MM.1S (cell line): ENCODE results near the gene MACROD2.

Experiments
- DNase-seq: peaks from one replicate; pipeline ENCODE4 v3.0.0-alpha.2; 2015
- H2AFZ ChIP-seq: fragments of 300-600 bp; sonication (generic); 2 replicates; pipeline ENCODE4 v1.6.0; 2016; ENCODE audit warnings: antibody characterized with exemption, low read length
- H3F3A ChIP-seq: fragments of 300-600 bp; sonication (generic); 2 replicates; pipeline ENCODE4 v1.6.1; 2016; ENCODE audit warnings: mild to moderate bottlenecking, antibody characterized with exemption, low read length, moderate library complexity, mixed read lengths; ENCODE audit not compliant: insufficient read depth
- H3K27ac ChIP-seq: fragments of 300-600 bp; sonication (generic); 2 replicates; pipeline ENCODE4 v1.5.1; 2016; ENCODE audit warnings: mild to moderate bottlenecking, low read length
- H3K27me3 ChIP-seq: fragments of 300-600 bp; sonication (generic); replicated peaks from 2 replicates; pipeline ENCODE4 v1.6.0; 2016; ENCODE audit warnings: low read length; ENCODE audit not compliant: insufficient read depth
- H3K36me3 ChIP-seq: fragments of 300-600 bp; sonication (generic); replicated peaks from 2 replicates; pipeline ENCODE4 v1.6.1; 2016; ENCODE audit warnings: mild to moderate bottlenecking, low read length, mixed read lengths; ENCODE audit not compliant: insufficient read depth
- H3K4me1 ChIP-seq: fragments of 300-600 bp; sonication (generic); 2 replicates; pipeline ENCODE4 v1.6.1; 2016; ENCODE audit warnings: low read length, mixed read lengths
- H3K4me2 ChIP-seq: fragments of 300-600 bp; sonication (generic); 2 replicates; pipeline ENCODE4 v1.6.0; 2016; ENCODE audit warnings: low read depth, low read length
- H3K4me3 ChIP-seq: fragments of 300-600 bp; sonication (generic); 2 replicates; pipeline ENCODE4 v1.5.1; 2016; ENCODE audit warnings: low read length, mixed read lengths
- H3K79me2 ChIP-seq: fragments of 300-600 bp; sonication (generic); 2 replicates; pipeline ENCODE4 v1.6.1; 2016; ENCODE audit warnings: mixed run types, low read length, mixed read lengths
- H3K9ac ChIP-seq: fragments of 300-600 bp; sonication (generic); 2 replicates; pipeline ENCODE4 v1.6.1; 2016; ENCODE audit warnings: low read length, mixed read lengths
- H3K9me2 ChIP-seq: fragments of 300-600 bp; sonication (generic); replicated peaks from 2 replicates; pipeline ENCODE4 v1.6.1; 2016; ENCODE audit warnings: mild to moderate bottlenecking, low read length, mixed read lengths; ENCODE audit not compliant: insufficient read depth
- H3K9me3 ChIP-seq: fragments of 300-600 bp; sonication (generic); replicated peaks from 2 replicates; pipeline ENCODE4 v1.6.1; 2016; ENCODE audit warnings: mild to moderate bottlenecking, low read length, mixed read lengths; ENCODE audit not compliant: insufficient read depth
- H4K20me1 ChIP-seq: fragments of 300-600 bp; sonication (generic); 2 replicates; pipeline ENCODE4 v1.6.1; 2016; ENCODE audit warnings: mild to moderate bottlenecking, low read length, moderate library complexity, mixed read lengths; ENCODE audit not compliant: insufficient read depth
- CTCF ChIP-seq: fragments of 300-600 bp; sonication (generic); IDR thresholded peaks from 2 replicates; pipeline ENCODE4 v1.5.1; 2016; ENCODE audit warnings: antibody characterized with exemption, low read length, mixed read lengths
- EZH2 ChIP-seq: fragments of 300-600 bp; sonication (generic); optimal IDR thresholded peaks from 2 replicates; pipeline ENCODE3; 2017; ENCODE audit warnings: low read depth, mild to moderate bottlenecking, antibody characterized with exemption, low read length, mixed read lengths
- EZH2phosphoT487 ChIP-seq: fragments of 300-600 bp; sonication (generic); IDR thresholded peaks from 2 replicates; pipeline ENCODE4 v1.6.1; 2018; ENCODE audit warnings: antibody characterized with exemption, low read length

The MACROD2 gene

GRCh38 chr20:15119852-15120487 lies 1124.7 kb downstream of the MACROD2 start:
- Histone ChIP-seq H3K27ac (no peak overlapping the region), H3K9ac (no peak overlapping the region), H3K27me3 (no peaks in the 10 kb centered on the region), H3K4me2 (no peak overlapping the region), H3K4me3 (no peak overlapping the region), H3K36me3 (no peaks in the 10 kb centered on the region), H3K79me2 (no peaks in the 10 kb centered on the region), H4K20me1 (no peaks in the 10 kb centered on the region), H3K4me1 (no peaks in the 10 kb centered on the region), H3K9me3 (no peaks in the 10 kb centered on the region), H3F3A (no peaks in the 10 kb centered on the region), H2AFZ (no peak overlapping the region), H3K9me2 (no peaks in the 10 kb centered on the region)
- no peak for DNase-seq
- TF ChIP-seq EZH2 (no peak), CTCF (no peak), EZH2phosphoT487 (no peak)

GRCh38 chr20:15122613-15123012 lies 1127.3 kb downstream of the MACROD2 start:
- H3F3A ChIP-seq, result no peaks in the 10 kb centered on the region
- H2AFZ ChIP-seq, result no peak overlapping the region
- H3K9ac ChIP-seq, result no peak overlapping the region
- TF ChIP-seq EZH2, result no peak
- TF ChIP-seq EZH2phosphoT487, result no peak
- TF ChIP-seq CTCF, result no peak
- no peak overlapping the region for H3K4me2 ChIP-seq
- no peak overlapping the region for H3K4me3 ChIP-seq
- no peaks in the 10 kb centered on the region for H3K4me1 ChIP-seq
- no peaks in the 10 kb centered on the region for H3K9me2 ChIP-seq
- H3K27ac ChIP-seq, result no peak overlapping the region
- H3K9me3 ChIP-seq, result no peaks in the 10 kb centered on the region
- no peak for DNase-seq
- H3K79me2 ChIP-seq, result no peaks in the 10 kb centered on the region
- H3K36me3 ChIP-seq, result no peaks in the 10 kb centered on the region
- H3K27me3 ChIP-seq, result no peaks in the 10 kb centered on the region
- H4K20me1 ChIP-seq, result no peaks in the 10 kb centered on the region

- Histone ChIP-seq H3K27me3 (no peaks in the 10 kb centered on the region), H3K9me2 (0 out of 2 replicates have a peak, but pooled peaks cover 3% of the 10 kb centered on the region), H3K4me3 (no peak overlapping the region), H3K36me3 (no peaks in the 10 kb centered on the region), H3K4me1 (no peaks in the 10 kb centered on the region), H2AFZ (no peak overlapping the region), H3F3A (no peaks in the 10 kb centered on the region), H3K79me2 (no peaks in the 10 kb centered on the region), H3K9me3 (no peaks in the 10 kb centered on the region), H3K27ac (no peak overlapping the region), H3K4me2 (no peak overlapping the region), H3K9ac (no peak overlapping the region), H4K20me1 (no peaks in the 10 kb centered on the region)
- no peak for TF ChIP-seq CTCF
- no peak for TF ChIP-seq EZH2phosphoT487
- TF ChIP-seq EZH2, result no peak
- no peak for DNase-seq
Observed at GRCh38 chr20:15131176-15131575, 1135.9 kb downstream of the MACROD2 start.
